SU-DHL-6 (cell line): ENCODE results near the gene RSPH1.

ENCODE experiments used
- H2AFZ ChIP-seq: fragments of 200-600 bp; sonication (generic); 2 replicates; pipeline ENCODE4 v1.6.1; 2014; ENCODE audit warnings: low read depth, mild to moderate bottlenecking, moderate library complexity, mixed read lengths, antibody characterized with exemption, low read length; ENCODE audit not compliant: severe bottlenecking
- H3F3A ChIP-seq: fragments of 200-600 bp; shearing (Covaris generic); 2 replicates; pipeline ENCODE4 v1.6.0; 2016; ENCODE audit warnings: antibody characterized with exemption, mild to moderate bottlenecking; ENCODE audit not compliant: insufficient read depth
- H3K27ac ChIP-seq: fragments of 200-600 bp; sonication (generic); 2 replicates; pipeline ENCODE4 v1.5.1; 2016; ENCODE audit warnings: low read depth, mild to moderate bottlenecking, low read length, moderate library complexity, mixed read lengths
- H3K27me3 ChIP-seq: fragments of 200-600 bp; sonication (generic), shearing (Covaris generic); 2 replicates; pipeline ENCODE4 v1.6.0; 2014; ENCODE audit warnings: mild to moderate bottlenecking, low read length
- H3K36me3 ChIP-seq: fragments of 200-600 bp; sonication (generic); 2 replicates; pipeline ENCODE4 v1.6.1; 2014; ENCODE audit warnings: mild to moderate bottlenecking, low read length, mixed read lengths
- H3K4me2 ChIP-seq: fragments of 300-600, 200-600 bp; shearing (Covaris generic), sonication (generic); 2 replicates; pipeline ENCODE4 v1.6.0; 2014; ENCODE audit warnings: low read length, low read depth, mild to moderate bottlenecking; ENCODE audit not compliant: poor library complexity, severe bottlenecking
- H3K4me3 ChIP-seq: fragments of 200-600 bp; sonication (generic); 2 replicates; pipeline ENCODE4 v1.5.1; 2014; ENCODE audit warnings: antibody characterized with exemption, low read length, mild to moderate bottlenecking, mixed read lengths; ENCODE audit not compliant: insufficient read depth, poor library complexity, severe bottlenecking
- H3K79me2 ChIP-seq: fragments of 200-600 bp; sonication (generic); 2 replicates; pipeline ENCODE4 v1.6.1; 2014; ENCODE audit warnings: mild to moderate bottlenecking, low read length, moderate library complexity; ENCODE audit not compliant: insufficient read depth
- H3K9ac ChIP-seq: fragments of 200-600 bp; sonication (generic); 2 replicates; pipeline ENCODE4 v1.7.0; 2014; ENCODE audit warnings: mild to moderate bottlenecking, low read length
- H3K9me2 ChIP-seq: fragments of 200-600 bp; sonication (generic); replicated peaks from 2 replicates; pipeline ENCODE4 v1.6.1; 2014; ENCODE audit warnings: low read length; ENCODE audit not compliant: insufficient read depth
- H3K9me3 ChIP-seq: fragments of 200-600 bp; sonication (generic); 2 replicates; pipeline ENCODE4 v1.6.1; 2014; ENCODE audit warnings: low read length, mixed read lengths; ENCODE audit not compliant: insufficient read depth
- H4K20me1 ChIP-seq: fragments of 200-600 bp; sonication (generic); 2 replicates; pipeline ENCODE4 v1.6.1; 2014; ENCODE audit warnings: low read depth, mild to moderate bottlenecking, antibody characterized with exemption, low read length, moderate library complexity, mixed read lengths
- EZH2phosphoT487 ChIP-seq: fragments of 200-600 bp; sonication (generic), shearing (Covaris generic); conservative IDR thresholded peaks from 2 replicates; pipeline ENCODE4 v1.6.1; 2018; ENCODE audit warnings: mild to moderate bottlenecking, antibody characterized with exemption, low read length, moderate library complexity, mixed read lengths
- TF ChIP-seq, protein P1 (sequence below): fragments of 200-600 bp; sonication (generic); IDR thresholded peaks from one replicate; pipeline ENCODE4 v1.5.1; 2017; ENCODE audit warnings: antibody characterized with exemption, mild to moderate bottlenecking, low read length, moderate library complexity; ENCODE audit not compliant: insufficient read depth, poor library complexity, severe bottlenecking

RSPH1 gene

DNA sequence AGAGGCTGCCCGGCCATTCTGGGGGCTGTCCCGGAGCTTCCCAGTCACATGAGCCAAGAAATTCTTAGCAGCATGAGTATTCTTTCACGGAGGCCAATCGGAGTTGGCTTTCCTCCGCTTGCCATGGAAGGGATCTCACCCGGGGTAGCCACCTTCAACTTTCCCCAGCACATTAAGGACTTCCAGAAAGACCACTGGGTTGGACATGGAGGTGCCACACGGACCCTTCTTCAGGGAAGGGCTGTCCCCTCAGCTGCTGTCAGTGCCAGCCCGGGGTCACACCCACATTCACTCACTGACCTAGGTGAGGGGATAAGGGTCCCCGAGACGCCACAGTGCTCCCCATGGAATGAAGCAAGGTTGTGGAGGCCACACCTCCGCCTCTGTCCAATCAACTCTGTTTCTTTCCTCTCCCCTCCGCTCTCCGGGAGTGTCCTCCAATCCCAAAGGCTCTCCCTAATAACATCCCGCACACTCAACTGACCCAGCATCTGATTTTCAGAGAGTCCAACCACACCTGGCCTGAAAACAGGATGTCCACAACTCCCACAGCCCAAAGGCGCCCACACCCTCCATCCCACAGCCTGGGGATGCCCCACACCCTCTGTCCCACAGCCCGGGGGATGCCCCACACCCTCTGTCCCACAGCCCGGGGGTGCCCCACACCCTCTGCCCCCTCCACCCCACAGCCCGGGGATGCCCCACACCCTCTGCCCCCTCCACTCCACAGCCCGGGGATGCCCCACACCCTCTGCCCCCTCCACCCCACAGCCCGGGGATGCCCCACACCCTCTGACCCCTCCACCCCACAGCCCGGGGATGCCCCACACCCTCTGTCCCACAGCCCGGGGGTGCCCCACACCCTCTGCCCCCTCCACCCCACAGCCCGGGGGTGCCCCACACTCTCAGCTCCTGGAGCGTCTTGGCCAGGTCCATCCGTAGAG, 19.4 kb downstream of the RSPH1 start:
- H3K4me2 ChIP-seq, result no peak overlapping the region
- no peaks in the 10 kb centered on the region for H3K79me2 ChIP-seq
- H3K27me3 ChIP-seq, result no peaks in the 10 kb centered on the region
- H3K9me3 ChIP-seq, result no peaks in the 10 kb centered on the region
- no peak overlapping the region for H3K9ac ChIP-seq
- H3K27ac ChIP-seq, result no peak overlapping the region
- TF ChIP-seq EZH2phosphoT487, result no peak
- TF ChIP-seq, protein P1, sequence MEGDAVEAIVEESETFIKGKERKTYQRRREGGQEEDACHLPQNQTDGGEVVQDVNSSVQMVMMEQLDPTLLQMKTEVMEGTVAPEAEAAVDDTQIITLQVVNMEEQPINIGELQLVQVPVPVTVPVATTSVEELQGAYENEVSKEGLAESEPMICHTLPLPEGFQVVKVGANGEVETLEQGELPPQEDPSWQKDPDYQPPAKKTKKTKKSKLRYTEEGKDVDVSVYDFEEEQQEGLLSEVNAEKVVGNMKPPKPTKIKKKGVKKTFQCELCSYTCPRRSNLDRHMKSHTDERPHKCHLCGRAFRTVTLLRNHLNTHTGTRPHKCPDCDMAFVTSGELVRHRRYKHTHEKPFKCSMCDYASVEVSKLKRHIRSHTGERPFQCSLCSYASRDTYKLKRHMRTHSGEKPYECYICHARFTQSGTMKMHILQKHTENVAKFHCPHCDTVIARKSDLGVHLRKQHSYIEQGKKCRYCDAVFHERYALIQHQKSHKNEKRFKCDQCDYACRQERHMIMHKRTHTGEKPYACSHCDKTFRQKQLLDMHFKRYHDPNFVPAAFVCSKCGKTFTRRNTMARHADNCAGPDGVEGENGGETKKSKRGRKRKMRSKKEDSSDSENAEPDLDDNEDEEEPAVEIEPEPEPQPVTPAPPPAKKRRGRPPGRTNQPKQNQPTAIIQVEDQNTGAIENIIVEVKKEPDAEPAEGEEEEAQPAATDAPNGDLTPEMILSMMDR, result no peak
- H3K36me3 ChIP-seq, result no peaks in the 10 kb centered on the region
- no peaks in the 10 kb centered on the region for H3K9me2 ChIP-seq
- no peak overlapping the region for H3K4me3 ChIP-seq
- H3F3A ChIP-seq, result no peaks in the 10 kb centered on the region
- H4K20me1 ChIP-seq, result no peaks in the 10 kb centered on the region
- no peak overlapping the region for H2AFZ ChIP-seq

DNA sequence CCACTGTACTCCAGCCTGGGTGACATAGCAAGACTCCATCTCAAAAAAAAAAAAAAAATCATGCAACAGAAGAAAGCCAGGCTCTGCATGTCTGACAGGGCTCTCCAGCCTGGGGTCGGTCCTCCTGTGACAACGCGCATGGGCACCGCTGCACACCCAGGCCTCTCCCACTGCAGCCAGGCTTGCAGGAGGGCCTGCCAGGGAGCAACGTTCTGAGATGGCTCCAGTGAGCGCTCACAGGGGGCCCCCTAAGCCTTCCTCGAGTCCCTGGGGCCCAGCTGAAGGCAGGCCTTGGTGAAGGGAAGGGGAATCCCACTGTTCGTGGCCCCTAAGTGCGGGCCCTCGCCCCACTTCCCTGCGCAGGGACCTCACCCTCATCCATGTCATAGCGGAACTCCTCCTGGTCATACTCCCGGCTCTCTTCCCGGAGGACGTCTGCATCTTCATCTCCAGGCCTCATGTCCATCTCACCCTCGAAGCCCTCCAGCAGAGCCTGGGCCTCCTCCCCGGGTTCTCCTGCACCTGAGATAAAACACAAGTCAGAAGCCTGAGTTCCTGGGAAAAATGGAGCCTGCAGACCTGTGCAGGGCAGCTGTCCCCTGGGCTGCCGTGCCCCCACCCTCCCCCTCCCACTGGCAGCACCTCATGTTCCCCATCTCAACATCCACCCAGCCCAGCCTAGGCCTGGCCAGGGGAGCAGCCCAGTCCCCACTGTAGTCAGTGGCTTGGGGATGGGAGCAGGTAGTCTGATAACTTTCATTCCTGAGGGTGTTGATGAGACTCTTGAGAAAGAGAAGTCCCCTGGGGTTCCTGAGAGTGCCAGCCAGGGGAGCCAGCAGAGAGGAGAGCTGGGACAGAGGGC, 20.3 kb downstream of the RSPH1 start:
- no peaks in the 10 kb centered on the region for H3K36me3 ChIP-seq
- H2AFZ ChIP-seq, result no peak overlapping the region
- H4K20me1 ChIP-seq, result no peaks in the 10 kb centered on the region
- TF ChIP-seq EZH2phosphoT487, result no peak
- TF ChIP-seq, protein P1, result no peak
- no peak overlapping the region for H3K27ac ChIP-seq
- no peaks in the 10 kb centered on the region for H3K9me2 ChIP-seq
- H3K27me3 ChIP-seq, result no peaks in the 10 kb centered on the region
- H3K9ac ChIP-seq, result no peak overlapping the region
- no peaks in the 10 kb centered on the region for H3K9me3 ChIP-seq
- no peak overlapping the region for H3K4me3 ChIP-seq
- no peak overlapping the region for H3K4me2 ChIP-seq
- no peaks in the 10 kb centered on the region for H3K79me2 ChIP-seq
- no peaks in the 10 kb centered on the region for H3F3A ChIP-seq

DNA sequence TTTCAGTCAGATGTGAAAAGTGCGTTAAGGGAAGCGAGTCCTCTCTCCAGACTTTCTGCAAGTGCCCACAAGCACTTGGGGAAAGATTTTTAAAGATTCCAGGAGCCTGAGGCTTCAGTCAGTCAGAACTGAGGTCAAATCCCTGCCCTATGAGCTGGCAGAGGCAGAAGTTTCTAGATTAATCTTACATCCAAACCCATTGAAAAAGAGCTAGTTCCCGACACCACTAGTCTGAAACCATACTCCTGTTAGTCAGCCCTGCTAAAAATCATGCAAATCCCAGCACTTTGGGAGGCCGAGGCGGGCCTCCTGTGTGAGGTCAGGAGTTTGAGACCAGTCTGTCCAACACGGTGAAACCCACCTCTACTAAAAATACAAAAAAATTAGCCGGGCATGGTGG, 21.0 kb downstream of the RSPH1 start:
- H3K9ac ChIP-seq, result no peak overlapping the region
- no peaks in the 10 kb centered on the region for H3K27me3 ChIP-seq
- no peaks in the 10 kb centered on the region for H4K20me1 ChIP-seq
- H3K9me3 ChIP-seq, result no peaks in the 10 kb centered on the region
- no peaks in the 10 kb centered on the region for H3K36me3 ChIP-seq
- no peaks in the 10 kb centered on the region for H3K9me2 ChIP-seq
- H3K4me2 ChIP-seq, result no peak overlapping the region
- H3K4me3 ChIP-seq, result no peak overlapping the region
- H3K79me2 ChIP-seq, result no peaks in the 10 kb centered on the region
- H2AFZ ChIP-seq, result no peak overlapping the region
- no peaks in the 10 kb centered on the region for H3F3A ChIP-seq
- TF ChIP-seq, protein P1, result no peak
- TF ChIP-seq EZH2phosphoT487, result no peak
- H3K27ac ChIP-seq, result no peak overlapping the region
